ENCODE measurements around the gene RNASE13.
A peak's percentile ranks its signal among the peaks of the same experiment; 100 is the strongest.
"Not testable (repeated sequence)": the region's sequence is repeated elsewhere in the genome, so short reads cannot be mapped to it uniquely, and the experiment has no call there.

RNASE13 gene

GRCh38 chr14:21019366-21019765 lies 15.2 kb downstream of the RNASE13 start:
- no peak for DNase-seq

GRCh38 chr14:21018781-21019180 lies 15.8 kb downstream of the RNASE13 start:
- no peak for DNase-seq

- DNase-seq, result no peak
These were observed 16.3 kb downstream of the RNASE13 start for GRCh38 chr14:21018286-21018685.

- no peak for DNase-seq
These were observed 16.9 kb downstream of the RNASE13 start for GRCh38 chr14:21017528-21018245.

GRCh38 chr14:21016413-21017190 lies 18.0 kb downstream of the RNASE13 start:
- no peak for DNase-seq

- no peak for DNase-seq
These were observed 19.3 kb downstream of the RNASE13 start for GRCh38 chr14:21015312-21015711.

- peak; percentile 56 for DNase-seq
These were observed 19.8 kb downstream of the RNASE13 start for GRCh38 chr14:21014761-21015190.

GRCh38 chr14:21011136-21011535 lies 23.5 kb downstream of the RNASE13 start:
- DNase-seq, result no peak

GRCh38 chr14:21009721-21010120 lies 24.9 kb downstream of the RNASE13 start:
- DNase-seq, result not testable (repeated sequence)

- DNase-seq, result no peak
These were observed 30.7 kb downstream of the RNASE13 start for GRCh38 chr14:21003788-21004346.

GRCh38 chr14:21001218-21001617 lies 33.4 kb downstream of the RNASE13 start:
- DNase-seq, result no peak

GRCh38 chr14:20999591-20999990 lies 35.0 kb downstream of the RNASE13 start:
- DNase-seq, result no peak

- DNase-seq, result no peak
These were observed 35.8 kb downstream of the RNASE13 start, which contains the start of gene SLC39A2 for GRCh38 chr14:20998674-20999366. Gene SLC39A2, plus strand, starts transcription at chr14:20999293. Its CDS starts 154 bp downstream, at chr14:20999447.

- no peak for DNase-seq
These were observed 36.5 kb downstream of the RNASE13 start for GRCh38 chr14:20998139-20998538.

- DNase-seq, result no peak
These were observed 37.0 kb downstream of the RNASE13 start for GRCh38 chr14:20997564-20997963.

GRCh38 chr14:20997115-20997514 lies 37.5 kb downstream of the RNASE13 start:
- DNase-seq, result no peak

GRCh38 chr14:20996521-20996920 lies 38.1 kb downstream of the RNASE13 start:
- DNase-seq, result no peak

GRCh38 chr14:20989787-20990600 lies 44.6 kb downstream of the RNASE13 start, which contains the start of gene METTL17:
Gene METTL17, plus strand, starts transcription at chr14:20989980. Its CDS starts 23 bp downstream, at chr14:20990003.
- DNase-seq, result peak; percentile 88

- DNase-seq, result no peak
These were observed 45.2 kb downstream of the RNASE13 start for GRCh38 chr14:20989471-20989786.

- no peak for DNase-seq
These were observed 45.7 kb downstream of the RNASE13 start for GRCh38 chr14:20988717-20989470.

- no peak for DNase-seq
These were observed 47.8 kb downstream of the RNASE13 start for GRCh38 chr14:20986811-20987210.

- not testable (repeated sequence) for DNase-seq
These were observed 49.0 kb downstream of the RNASE13 start for GRCh38 chr14:20985650-20986049.

Measured in NCI-H1048 (cell line).